NCI-H2171 (cell line): ENCODE measurements around the gene KHNYN.
"Not testable (repeated sequence)": the region's sequence is repeated elsewhere in the genome, so short reads cannot be mapped to it uniquely, and the experiment has no call there.

Experiments
- DNase-seq: peaks from one replicate; lab custom pipeline; 2025; lab: John Stamatoyannopoulos, UW

The KHNYN gene

GRCh38 chr14:24437736-24438067 is 7.9 kb downstream of the KHNYN start:
- no peak for DNase-seq

- DNase-seq, result no peak
Measured at GRCh38 chr14:24438223-24439097, 8.7 kb downstream of the KHNYN start.

GRCh38 chr14:24439257-24439656 is 9.5 kb downstream of the KHNYN start:
- DNase-seq, result no peak

GRCh38 chr14:24439830-24440605 is 10.3 kb downstream of the KHNYN start:
- no peak for DNase-seq

- DNase-seq, result no peak
Measured at GRCh38 chr14:24440606-24441399, 11.0 kb downstream of the KHNYN start.

- DNase-seq, result no peak
Measured at GRCh38 chr14:24441485-24441884, 11.7 kb downstream of the KHNYN start.

- peak; percentile 63 for DNase-seq
Measured at GRCh38 chr14:24441904-24442239, 12.1 kb downstream of the KHNYN start.

- peak; percentile 99 for DNase-seq
Measured at GRCh38 chr14:24442240-24443052, 12.7 kb downstream of the KHNYN start, which contains the start of gene SDR39U1. Gene SDR39U1, minus strand, starts transcription at chr14:24442776. Its CDS starts 7 bp downstream, at chr14:24442769.

GRCh38 chr14:24443053-24443665 is 13.4 kb downstream of the KHNYN start:
- no peak for DNase-seq

- DNase-seq, result not testable (repeated sequence)
Measured at GRCh38 chr14:24450828-24451227, 21.1 kb downstream of the KHNYN start.

GRCh38 chr14:24456980-24457379 is 27.2 kb downstream of the KHNYN start:
- no peak for DNase-seq

- no peak for DNase-seq
Measured at GRCh38 chr14:24458736-24459135, 29.0 kb downstream of the KHNYN start.

GRCh38 chr14:24459331-24459730 is 29.6 kb downstream of the KHNYN start:
- no peak for DNase-seq

- DNase-seq, result no peak
Measured at GRCh38 chr14:24461336-24461735, 31.6 kb downstream of the KHNYN start.

- no peak for DNase-seq
Measured at GRCh38 chr14:24463017-24463883, 33.5 kb downstream of the KHNYN start.

- no peak for DNase-seq
Measured at GRCh38 chr14:24463884-24464785, 34.4 kb downstream of the KHNYN start.

GRCh38 chr14:24465368-24465767 is 35.6 kb downstream of the KHNYN start:
- no peak for DNase-seq

GRCh38 chr14:24465805-24466204 is 36.1 kb downstream of the KHNYN start:
- DNase-seq, result no peak

- DNase-seq, result not testable (repeated sequence)
Measured at GRCh38 chr14:24470450-24470849, 40.7 kb downstream of the KHNYN start.
